Measurements from ENCODE around the gene SLC38A9.

GRCh38 chr5:55620766-55621160 lies 91.4 kb downstream of the SLC38A9 start:
- TF ChIP-seq CTCF (IDR thresholded peaks at IDR 0.05; ENCODE audit: low read depth, low read length) (no peak), EZH2phosphoT487 (IDR thresholded peaks at IDR 0.05; ENCODE audit: low read depth) (no peak)

All from OCI-LY3 (cell line).